Effector memory CD8-positive, alpha-beta T cell (primary cell): Measurements from ENCODE around the gene MRPS5.
"Not testable (repeated sequence)": the region's sequence is repeated elsewhere in the genome, so short reads cannot be mapped to it uniquely, and the experiment has no call there.

Source experiments
- ATAC-seq: fragments of 150-1000 bp; cut with Tn5 transposase; replicated peaks from 2 replicates; pipeline ENCODE4 v1.10.0; 2021; ENCODE audit warnings: mild to moderate bottlenecking, moderate library complexity
- DNase-seq, 3 experiments: peaks; one replicate each; pipeline ENCODE4 v3.0.0; 2021
- H3K27ac Mint-ChIP-seq, 2 donors: one replicate each; pipeline ENCODE4 v1.8.0; 2022; ENCODE audit warnings: mild to moderate bottlenecking in 2 of 2, mixed read lengths in 2 of 2, moderate library complexity in 2 of 2
- H3K27me3 Mint-ChIP-seq, 2 donors: one replicate each; pipeline ENCODE4 v1.8.0; 2022; ENCODE audit warnings: mixed read lengths in 2 of 2
- H3K36me3 Mint-ChIP-seq: one replicate; pipeline ENCODE4 v1.8.0; 2022; ENCODE audit warnings: mild to moderate bottlenecking, moderate library complexity, mixed read lengths; ENCODE audit not compliant: insufficient read depth
- H3K4me1 Mint-ChIP-seq, 2 donors: one replicate each; pipeline ENCODE4 v1.8.0; 2022; ENCODE audit warnings: low read depth in 2 of 2, mixed read lengths in 2 of 2
- H3K4me3 Mint-ChIP-seq, 2 donors: one replicate each; pipeline ENCODE4 v1.8.0; 2022; ENCODE audit warnings: mild to moderate bottlenecking in 2 of 2, mixed read lengths in 2 of 2, moderate library complexity in 2 of 2
- H3K9me3 Mint-ChIP-seq, 2 donors: one replicate each; pipeline ENCODE4 v1.8.0; 2022; ENCODE audit warnings: mixed read lengths in 2 of 2

The MRPS5 gene

GRCh38 chr2:95115418-95115817 is 6.2 kb downstream of the MRPS5 start:
- ATAC-seq (peak; percentile 99), DNase-seq (peak; percentile 50 to 58 (median 51))
- Mint-ChIP-seq H3K4me3 (no peak overlapping the region), H3K27me3 (no peaks in the 10 kb centered on the region), H3K9me3 (no peaks in the 10 kb centered on the region), H3K4me1 (peaks cover 29 to 31% of the 10 kb centered on the region in 2 donors), H3K27ac (no peak overlapping the region), H3K36me3 (peaks cover 52% of the 10 kb centered on the region)

GRCh38 chr2:95113464-95113863 is 8.1 kb downstream of the MRPS5 start:
- Mint-ChIP-seq H3K9me3 (no peaks in the 10 kb centered on the region), H3K4me3 (no peak overlapping the region), H3K36me3 (peaks cover 66% of the 10 kb centered on the region), H3K27ac (no peak overlapping the region), H3K27me3 (no peaks in the 10 kb centered on the region), H3K4me1 (peaks cover 10 to 12% of the 10 kb centered on the region in 2 donors)
- no peak for DNase-seq
- no peak for ATAC-seq

GRCh38 chr2:95110395-95110794 is 11.2 kb downstream of the MRPS5 start:
- Mint-ChIP-seq H3K27ac (no peak overlapping the region), H3K27me3 (no peaks in the 10 kb centered on the region), H3K4me1 (peaks cover 2 to 16% of the 10 kb centered on the region in 2 donors), H3K4me3 (no peak overlapping the region), H3K36me3 (peaks cover 82% of the 10 kb centered on the region), H3K9me3 (no peaks in the 10 kb centered on the region)
- no peak for ATAC-seq
- DNase-seq = no peak

GRCh38 chr2:95109260-95109659 is 12.3 kb downstream of the MRPS5 start:
- H3K9me3 Mint-ChIP-seq = no peaks in the 10 kb centered on the region
- H3K27ac Mint-ChIP-seq = no peak overlapping the region

GRCh38 chr2:95106081-95106480 is 15.5 kb downstream of the MRPS5 start:
- H3K4me3 Mint-ChIP-seq = no peak overlapping the region
- DNase-seq = no peak
- H3K9me3 Mint-ChIP-seq = no peaks in the 10 kb centered on the region
- no peak for ATAC-seq
- H3K27ac Mint-ChIP-seq = no peak overlapping the region
- H3K36me3 Mint-ChIP-seq = peaks cover 86% of the 10 kb centered on the region
- no peaks in the 10 kb centered on the region for H3K27me3 Mint-ChIP-seq
- peaks cover 0 to 11% of the 10 kb centered on the region in 2 donors for H3K4me1 Mint-ChIP-seq

More at GRCh38 chr2:95109260-95109659, 12.3 kb downstream of the MRPS5 start:
- H3K4me3 Mint-ChIP-seq = no peak overlapping the region
- peaks cover 0 to 11% of the 10 kb centered on the region in 2 donors for H3K4me1 Mint-ChIP-seq
- ATAC-seq (no peak), DNase-seq (no peak)
- H3K27me3 Mint-ChIP-seq = no peaks in the 10 kb centered on the region
- H3K36me3 Mint-ChIP-seq = peaks cover 87% of the 10 kb centered on the region

- Mint-ChIP-seq H3K36me3 (peaks cover 88% of the 10 kb centered on the region), H3K4me1 (peaks cover 3 to 11% of the 10 kb centered on the region in 2 donors), H3K4me3 (no peak overlapping the region), H3K27me3 (no peaks in the 10 kb centered on the region), H3K9me3 (no peaks in the 10 kb centered on the region), H3K27ac (peak overlapping the region in 1 of 2 donors; percentile 57)
- DNase-seq (no peak), ATAC-seq (no peak)
These were observed 17.0 kb downstream of the MRPS5 start for GRCh38 chr2:95104606-95105005.

- no peaks in the 10 kb centered on the region for H3K9me3 Mint-ChIP-seq
- DNase-seq (no peak), ATAC-seq (no peak)
- H3K36me3 Mint-ChIP-seq = peaks cover 66% of the 10 kb centered on the region
- H3K27ac Mint-ChIP-seq = peak overlapping the region in 1 of 2 donors; percentile 15
- H3K4me3 Mint-ChIP-seq = no peak overlapping the region
- H3K4me1 Mint-ChIP-seq = peaks cover 14 to 20% of the 10 kb centered on the region in 2 donors
- H3K27me3 Mint-ChIP-seq = no peaks in the 10 kb centered on the region
These were observed 21.7 kb downstream of the MRPS5 start for GRCh38 chr2:95099910-95100309.

- Mint-ChIP-seq H3K4me1 (peaks cover 14 to 26% of the 10 kb centered on the region in 2 donors), H3K36me3 (peaks cover 68% of the 10 kb centered on the region)
- not testable (repeated sequence) for H3K27ac Mint-ChIP-seq, H3K9me3 Mint-ChIP-seq, ATAC-seq, DNase-seq, H3K4me3 Mint-ChIP-seq, H3K27me3 Mint-ChIP-seq
These were observed 23.3 kb downstream of the MRPS5 start for GRCh38 chr2:95098273-95098672.

GRCh38 chr2:95091885-95092555 is 29.6 kb downstream of the MRPS5 start:
- Mint-ChIP-seq H3K27me3 (no peaks in the 10 kb centered on the region), H3K4me3 (no peak overlapping the region)
- ATAC-seq = no peak

GRCh38 chr2:95087379-95087778 is 34.2 kb downstream of the MRPS5 start:
- Mint-ChIP-seq H3K4me3 (no peak overlapping the region), H3K27me3 (no peaks in the 10 kb centered on the region), H3K36me3 (peaks cover 55% of the 10 kb centered on the region), H3K9me3 (no peaks in the 10 kb centered on the region), H3K27ac (no peak overlapping the region), H3K4me1 (no peaks in the 10 kb centered on the region)
- ATAC-seq (no peak), DNase-seq (no peak)

More at GRCh38 chr2:95091885-95092555, 29.6 kb downstream of the MRPS5 start:
- peaks cover 60% of the 10 kb centered on the region for H3K36me3 Mint-ChIP-seq
- no peak for DNase-seq
- no peak overlapping the region for H3K27ac Mint-ChIP-seq
- peaks cover 11 to 24% of the 10 kb centered on the region in 2 donors for H3K4me1 Mint-ChIP-seq
- H3K9me3 Mint-ChIP-seq = no peaks in the 10 kb centered on the region

GRCh38 chr2:95086017-95086416 is 35.6 kb downstream of the MRPS5 start:
- H3K27me3 Mint-ChIP-seq = no peaks in the 10 kb centered on the region
- DNase-seq = no peak

GRCh38 chr2:95082477-95082876 is 39.1 kb downstream of the MRPS5 start:
- Mint-ChIP-seq H3K4me1 (peaks cover under 1 to 3% of the 10 kb centered on the region in 2 donors), H3K36me3 (peaks cover 16% of the 10 kb centered on the region), H3K9me3 (no peaks in the 10 kb centered on the region), H3K27me3 (peaks cover 0 to 9% of the 10 kb centered on the region in 2 donors), H3K27ac (peak overlapping the region in 1 of 2 donors; percentile 60), H3K4me3 (no peak overlapping the region)
- ATAC-seq (no peak), DNase-seq (no peak)

More at GRCh38 chr2:95086017-95086416, 35.6 kb downstream of the MRPS5 start:
- Mint-ChIP-seq H3K36me3 (peaks cover 47% of the 10 kb centered on the region), H3K9me3 (no peaks in the 10 kb centered on the region), H3K4me1 (no peaks in the 10 kb centered on the region), H3K27ac (no peak overlapping the region), H3K4me3 (no peak overlapping the region)
- no peak for ATAC-seq

GRCh38 chr2:95079199-95079683 is 42.4 kb downstream of the MRPS5 start:
- ATAC-seq (no peak), DNase-seq (no peak)
- Mint-ChIP-seq H3K4me3 (no peak overlapping the region), H3K36me3 (peaks cover 3% of the 10 kb centered on the region), H3K27me3 (peaks cover 0 to 27% of the 10 kb centered on the region in 2 donors), H3K9me3 (no peaks in the 10 kb centered on the region), H3K27ac (no peak overlapping the region), H3K4me1 (peaks cover 7 to 12% of the 10 kb centered on the region in 2 donors)
